Measurements from ENCODE around the gene BTNL2. TPM values are rescaled to one million over a fixed set of nuclear protein-coding genes. Genes with fewer than 3 reads are reported as not detected.
A peak's percentile ranks its signal among the peaks of the same experiment; 100 is the strongest.

Gene BTNL2
- polyA plus RNA-seq, 4 donors = 0.18 to 1.5 (median 0.58) TPM

DNA sequence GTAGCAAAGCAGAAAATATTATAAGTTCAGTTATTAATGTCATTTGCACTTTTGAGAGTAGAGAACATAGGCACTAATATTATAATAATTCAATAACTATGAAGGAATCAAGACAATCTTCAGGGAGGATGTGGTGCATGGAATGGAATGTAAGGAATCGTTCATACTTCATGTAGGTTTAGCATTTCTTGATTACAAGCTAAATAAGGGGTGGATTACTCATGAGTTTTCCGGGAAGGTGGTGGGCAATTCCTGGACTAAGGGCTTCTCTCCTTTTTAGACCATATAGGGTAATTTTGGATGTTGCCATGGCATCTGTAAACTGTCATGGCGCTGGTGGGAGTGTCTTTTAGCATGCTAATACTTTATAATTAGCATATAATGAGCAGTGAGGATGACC, 9.1 kb upstream of the BTNL2 start:
- DNase-seq (ENCODE audit: low read depth in 4 of 4, low spot score in 3 of 4) = no peak

- peak in 2 of 4 donors; percentile 62 to 64 for DNase-seq (ENCODE audit: low read depth in 4 of 4, low spot score in 3 of 4)
Observed at GRCh38 chr6:32415521-32416019, 8.6 kb upstream of the BTNL2 start.

DNA sequence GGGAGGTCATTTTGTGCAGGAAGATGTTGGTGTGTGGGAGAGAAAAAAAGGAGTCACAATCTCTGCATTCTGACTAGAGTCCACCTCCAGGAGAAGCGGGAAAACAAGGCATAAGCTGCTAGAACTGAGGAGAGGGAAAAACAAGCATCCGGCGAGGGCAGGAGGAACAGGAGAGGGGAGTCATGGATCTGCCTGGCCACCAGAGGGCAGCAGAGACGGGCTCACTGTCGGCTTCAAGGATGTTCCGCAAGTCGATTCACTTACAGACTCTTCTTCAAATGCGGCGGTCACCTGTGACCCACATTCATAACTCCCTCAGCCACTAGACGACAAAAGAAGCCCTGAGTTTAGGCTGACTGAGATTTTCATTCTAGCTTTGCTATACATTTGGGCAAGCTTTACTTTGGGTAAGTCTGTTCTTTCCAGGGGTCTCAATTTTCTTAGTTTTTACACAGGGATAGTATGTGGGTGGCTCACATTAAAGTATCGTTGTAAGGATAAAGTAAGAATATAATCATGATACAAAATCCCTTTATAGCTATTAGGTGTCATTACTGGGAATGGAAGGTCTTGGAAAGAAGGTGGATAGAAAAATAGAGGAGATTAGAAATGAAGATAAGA, 6.6 kb upstream of the BTNL2 start:
- DNase-seq (ENCODE audit: low read depth in 4 of 4, low spot score in 3 of 4) = peak in 3 of 4 donors; percentile 51 to 58 (median 54)

DNA sequence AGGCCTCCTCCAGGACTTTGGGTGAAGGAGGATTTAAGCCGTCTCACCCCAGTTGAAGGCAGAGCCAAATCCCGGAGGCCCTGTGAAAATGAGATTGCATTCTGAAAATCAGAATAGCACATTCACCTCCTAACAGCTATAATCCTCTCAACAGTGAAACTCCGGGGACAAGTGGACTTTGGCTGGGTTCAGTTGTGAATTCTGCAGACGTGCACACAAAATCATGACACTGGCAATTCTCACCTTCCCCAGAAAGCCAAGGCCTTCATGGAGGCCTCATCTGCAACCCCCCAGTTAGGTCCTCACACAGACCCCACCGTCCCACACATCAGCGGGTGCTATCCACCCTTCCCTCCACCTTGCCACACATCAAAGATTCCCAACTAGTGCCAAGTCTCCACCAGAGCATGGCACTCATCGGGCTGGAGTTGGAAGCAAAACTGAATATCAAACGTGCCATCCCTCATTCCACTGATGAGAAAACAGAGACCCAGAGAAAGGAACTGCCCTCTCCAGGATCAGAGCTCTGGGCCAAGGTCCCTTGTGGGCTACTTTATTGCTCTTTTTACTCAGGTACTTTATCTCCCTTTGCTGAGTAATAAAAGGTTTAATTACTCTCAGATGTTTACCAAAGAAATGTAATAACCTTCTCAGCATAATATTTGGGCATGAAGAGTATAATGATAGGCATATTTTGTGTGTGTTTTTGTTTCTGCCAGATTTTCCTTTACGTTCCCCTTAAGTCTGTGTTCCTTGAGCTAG, 4.8 kb upstream of the BTNL2 start:
- no peak for DNase-seq (ENCODE audit: low read depth in 4 of 4, low spot score in 3 of 4)

DNA sequence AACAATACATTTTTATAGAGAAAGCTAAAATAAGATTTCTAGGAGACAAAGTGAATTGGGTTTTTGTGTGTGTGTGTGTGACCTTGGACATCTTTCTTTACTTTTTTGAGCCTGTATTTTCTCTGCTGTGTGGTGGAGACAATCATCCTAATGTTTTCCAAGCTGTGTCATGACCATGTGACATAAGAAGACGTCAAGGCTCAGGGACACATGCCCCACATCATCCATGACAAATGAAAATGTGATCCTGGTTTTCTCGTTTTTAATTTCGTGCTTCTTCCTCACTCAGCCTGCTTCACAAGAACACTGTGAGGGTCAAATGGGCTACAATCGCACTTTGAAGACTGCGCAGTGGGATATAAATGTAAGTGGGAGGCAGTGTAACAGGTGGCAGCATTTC, 3.9 kb upstream of the BTNL2 start:
- no peak for DNase-seq (ENCODE audit: low read depth in 4 of 4, low spot score in 3 of 4)

DNA sequence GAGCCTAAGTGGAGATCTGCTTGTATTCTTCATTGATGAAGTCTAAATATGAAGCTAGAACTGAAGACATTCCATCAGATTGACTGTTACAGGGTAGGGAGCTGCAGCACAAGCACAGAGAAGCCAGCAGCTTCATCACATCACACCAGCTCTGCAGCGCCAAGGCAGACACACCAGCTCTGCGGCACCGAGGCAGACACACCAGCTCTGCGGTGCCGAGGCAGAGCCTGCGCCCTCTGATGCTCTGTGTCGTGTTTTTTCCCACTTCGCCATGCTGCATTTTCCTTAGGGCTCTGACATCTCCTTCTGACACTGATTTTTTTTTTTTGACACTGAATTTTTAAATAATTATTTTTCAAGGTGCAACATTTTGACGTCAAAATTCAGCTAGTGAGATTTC, 784 bp downstream of the BTNL2 start:
- no peak for DNase-seq (ENCODE audit: low read depth in 4 of 4, low spot score in 3 of 4)

DNA sequence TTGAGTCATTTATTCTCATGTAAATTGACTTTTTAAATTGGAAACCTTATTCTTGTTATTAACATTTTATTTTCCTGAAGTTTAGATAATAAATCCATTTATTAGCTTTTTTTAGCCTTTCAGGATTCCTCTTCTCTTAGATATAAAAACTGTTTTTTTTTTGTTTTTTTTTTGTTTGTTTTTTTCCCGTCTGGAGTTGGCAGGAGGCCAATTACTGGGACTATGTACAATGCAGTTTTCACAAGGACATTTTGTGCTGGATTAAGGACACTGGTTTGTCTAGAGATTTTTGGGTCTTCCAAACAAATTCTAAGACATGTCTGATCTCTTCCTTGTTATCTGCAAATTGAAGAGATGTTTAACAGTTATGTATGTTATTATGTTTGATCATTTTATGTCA, 1.3 kb downstream of the BTNL2 start:
- DNase-seq (ENCODE audit: low read depth in 4 of 4, low spot score in 3 of 4) = no peak

DNA sequence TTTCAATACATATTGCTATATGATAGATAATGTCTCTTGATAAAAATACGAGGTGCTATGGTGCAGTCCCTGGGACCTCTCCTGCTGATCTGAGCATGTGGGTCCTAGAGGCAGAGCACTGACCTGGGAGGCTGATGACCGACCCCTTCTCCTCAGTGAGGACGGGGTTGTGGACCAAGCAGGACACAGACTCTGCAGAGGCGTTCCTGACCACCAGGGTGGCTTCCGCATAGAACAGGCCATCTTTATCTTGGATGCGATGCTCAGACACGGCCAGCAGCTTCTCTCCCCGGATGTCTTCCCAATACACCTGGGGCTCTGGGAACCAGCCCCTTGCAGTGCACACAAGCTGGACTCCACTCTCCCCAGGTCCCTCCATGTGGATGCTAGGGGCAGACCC, 4.2 kb downstream of the BTNL2 start:
- no peak for DNase-seq (ENCODE audit: low read depth in 4 of 4, low spot score in 3 of 4)

DNA sequence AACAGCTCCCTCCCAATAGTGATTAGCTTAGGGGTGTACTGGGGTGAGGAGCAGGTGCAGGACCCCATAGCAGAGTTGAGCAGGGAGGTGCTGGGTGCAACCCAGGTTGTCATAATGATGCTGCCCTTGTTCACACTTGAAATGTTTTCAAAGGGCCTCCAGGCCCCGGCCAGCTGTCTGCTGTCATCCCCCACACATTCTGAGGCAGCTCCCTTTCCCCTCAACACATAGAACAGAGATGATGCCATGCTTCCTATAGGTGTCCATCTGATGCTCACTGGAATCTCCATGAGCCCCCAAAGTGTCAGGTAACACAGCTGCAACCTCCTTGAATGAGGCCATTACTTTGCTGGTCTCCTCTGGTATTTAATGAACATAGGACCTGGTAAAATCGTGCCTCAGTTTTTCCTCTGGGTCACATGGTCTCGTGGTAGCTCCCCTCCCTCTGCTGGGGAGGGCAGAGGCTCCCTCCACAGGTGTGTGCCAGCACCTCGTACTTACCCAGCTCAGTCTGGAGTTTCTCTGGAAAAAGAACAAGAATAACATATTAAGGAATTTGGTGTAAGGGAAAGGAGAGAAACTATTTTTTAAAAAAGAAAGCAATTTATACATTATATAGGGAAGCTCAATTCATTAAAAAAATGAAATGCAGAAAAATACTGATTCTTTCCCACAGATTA, 5.6 kb downstream of the BTNL2 start:
- DNase-seq (ENCODE audit: low read depth in 4 of 4, low spot score in 3 of 4) = no peak

- DNase-seq (ENCODE audit: low read depth in 4 of 4, low spot score in 3 of 4) = no peak
Observed at GRCh38 chr6:32397252-32397920, 9.6 kb downstream of the BTNL2 start.

GRCh38 chr6:32396028-32396427, 11.0 kb downstream of the BTNL2 start:
- DNase-seq (ENCODE audit: low read depth in 4 of 4, low spot score in 3 of 4) = no peak

GRCh38 chr6:32393665-32394420, 13.1 kb downstream of the BTNL2 start:
- peak in 1 of 4 donors; percentile 32 for DNase-seq (ENCODE audit: low read depth in 4 of 4, low spot score in 3 of 4)

- DNase-seq (ENCODE audit: low read depth in 4 of 4, low spot score in 3 of 4) = no peak
Observed at GRCh38 chr6:32391505-32391904, 15.5 kb downstream of the BTNL2 start.

DNA sequence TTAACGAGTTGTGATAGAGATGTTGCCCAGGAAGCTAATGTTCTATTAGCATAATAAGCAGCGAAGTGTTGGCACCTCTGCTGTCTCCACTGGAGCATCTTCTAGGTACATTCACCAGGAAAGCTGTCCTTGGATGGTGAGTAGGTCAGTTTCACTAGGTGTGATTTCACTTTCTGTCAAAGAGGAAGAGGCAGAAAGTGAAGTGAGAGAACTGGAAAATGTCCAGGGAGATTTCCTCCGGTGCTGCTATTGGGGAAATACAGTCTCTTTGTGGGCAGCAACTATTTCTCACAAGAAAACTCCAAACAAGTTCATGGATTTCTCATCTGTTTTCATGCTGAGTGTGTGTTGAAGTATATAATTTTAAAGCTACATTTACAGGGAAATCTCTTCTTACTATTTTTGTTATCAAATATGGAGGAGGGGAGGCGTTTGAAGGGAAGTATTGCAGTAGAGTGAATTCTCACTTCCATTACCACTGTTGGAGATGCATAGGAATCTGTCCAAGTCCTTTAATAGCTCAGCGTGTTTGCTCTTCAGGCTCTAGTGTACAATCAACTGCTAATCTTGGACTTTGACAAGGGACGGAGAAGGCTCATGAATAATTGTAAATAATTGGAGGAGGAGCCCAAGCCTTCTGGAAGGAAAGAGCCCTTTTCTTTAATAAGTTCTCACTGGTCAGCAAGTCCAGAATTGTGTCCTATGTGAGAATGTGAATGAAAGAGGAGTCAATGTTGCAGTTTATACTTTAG, 19.2 kb downstream of the BTNL2 start:
- DNase-seq (ENCODE audit: low read depth in 4 of 4, low spot score in 3 of 4) = no peak

DNA sequence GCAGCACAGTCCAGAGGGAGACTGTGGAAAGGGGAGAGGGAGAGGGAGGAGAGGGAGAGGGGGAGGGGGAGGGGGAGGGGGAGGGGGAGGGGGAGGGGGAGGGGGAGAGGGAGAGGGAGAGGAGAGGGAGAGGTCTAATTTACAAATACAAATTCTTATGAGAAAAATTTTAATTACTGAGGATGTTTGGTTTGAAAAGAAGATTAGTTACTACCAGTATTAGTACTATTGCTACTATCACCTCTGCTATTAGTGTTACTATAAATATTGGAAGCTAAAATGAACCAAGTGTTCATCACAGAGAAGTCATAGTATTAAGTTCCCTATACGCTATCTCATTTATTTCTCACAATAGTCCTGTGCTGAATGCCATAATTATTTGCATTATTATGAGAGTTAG, 20.9 kb downstream of the BTNL2 start:
- DNase-seq (ENCODE audit: low read depth in 4 of 4, low spot score in 3 of 4) = no peak

DNA sequence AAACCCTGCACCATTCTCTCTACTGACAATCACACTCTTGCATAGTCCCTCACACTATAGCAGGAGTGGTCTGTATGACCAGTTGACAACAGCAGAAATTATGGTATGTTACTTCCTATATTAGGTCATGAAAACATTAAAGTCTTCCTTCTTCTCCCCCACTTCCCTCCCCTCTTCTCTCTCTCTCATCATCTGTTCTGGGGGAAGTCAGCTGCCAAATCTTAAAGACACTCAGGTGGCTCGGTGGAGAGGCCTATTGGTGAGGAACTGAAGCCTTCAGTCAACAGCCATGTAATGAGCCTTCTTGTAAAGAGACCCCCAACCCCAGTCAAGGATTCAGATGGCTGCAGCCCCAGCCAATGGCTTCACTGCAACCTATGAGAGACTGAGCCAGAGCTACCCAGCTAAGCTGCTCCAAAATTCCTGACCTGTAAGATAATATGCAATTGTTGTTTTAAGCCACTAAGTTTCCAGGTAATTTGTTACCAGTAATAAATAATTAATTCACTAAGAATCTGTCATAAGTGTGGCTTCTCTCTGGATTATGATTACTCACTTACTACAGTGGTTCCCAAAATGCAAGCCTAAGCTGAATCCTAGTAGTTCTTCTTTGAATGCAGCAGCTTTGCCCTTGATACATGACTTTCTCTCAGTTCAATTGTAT, 24.1 kb downstream of the BTNL2 start:
- no peak for DNase-seq (ENCODE audit: low read depth in 4 of 4, low spot score in 3 of 4)

GRCh38 chr6:32379545-32379944, 27.4 kb downstream of the BTNL2 start:
- DNase-seq (ENCODE audit: low read depth in 4 of 4, low spot score in 3 of 4) = no peak

DNA sequence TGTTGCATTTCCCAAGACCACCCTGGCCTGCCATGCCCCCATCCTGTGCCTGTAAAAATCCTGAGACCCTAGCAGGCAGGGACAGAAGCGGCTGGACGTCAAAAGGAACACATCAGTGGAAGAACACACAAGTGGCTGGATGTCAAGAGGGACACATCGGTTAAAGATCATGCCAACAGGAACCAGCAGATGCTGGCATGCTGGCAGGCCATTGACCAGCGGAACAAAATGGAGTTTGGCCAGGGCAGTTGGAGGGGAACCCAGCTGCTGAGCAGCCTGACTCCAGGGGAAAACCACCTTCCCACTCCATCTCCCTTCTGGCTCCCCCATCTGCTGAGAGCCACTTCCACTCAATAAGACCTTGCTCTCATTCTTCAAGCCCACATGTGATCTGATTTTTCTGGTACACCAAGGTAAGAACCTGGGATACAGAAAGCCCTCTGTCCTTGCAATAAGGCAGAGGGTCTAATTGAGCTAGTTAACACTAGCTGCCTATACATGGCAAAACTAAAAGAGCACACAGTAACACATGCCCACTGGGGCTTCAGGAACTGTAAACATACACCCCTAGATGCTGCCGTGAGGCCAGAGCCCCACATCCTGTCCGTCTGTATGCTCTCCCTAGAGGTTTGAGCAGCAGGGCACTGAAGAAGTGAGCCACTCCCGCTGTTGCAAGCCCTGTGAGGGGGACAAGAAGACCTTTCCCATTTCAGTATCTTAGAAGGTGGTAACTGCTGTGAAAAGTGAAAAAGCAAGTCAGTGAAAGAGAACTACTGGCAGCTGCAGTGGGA, 31.0 kb downstream of the BTNL2 start:
- DNase-seq (ENCODE audit: low read depth in 4 of 4, low spot score in 3 of 4) = no peak

All from left renal pelvis (tissue), 4 donors.